Panc1 (cell line): ENCODE data around the gene MED25. TPM values are rescaled to one million over a fixed set of nuclear protein-coding genes. Genes with fewer than 3 reads are reported as not detected.

Source experiments
- ATAC-seq: fragments of 200-7000 bp; cut with Tn5 transposase; 2 replicates; pipeline ENCODE4 v1.9.1; 2020; ENCODE audit warnings: mild to moderate bottlenecking, moderate library complexity
- BruUV-seq: library from RNA; stranded (reverse); fragments of 400-500 nt; replicated peaks from 2 replicates; lab custom pipeline; 2021; lab: Mats Ljungman, UMichigan
- CTCF ChIA-PET: fragments of 300-600 bp; sonication (Branson Sonifier 250); formaldehyde crosslinking; loops from one replicate; lab custom pipeline; 2022; ENCODE audit warnings: antibody characterized with exemption; lab: Charles Lee
- POLR2A ChIA-PET: fragments of 300-600 bp; sonication (Branson Sonifier 250); formaldehyde crosslinking; loops from one replicate; lab custom pipeline; 2022; ENCODE audit warnings: antibody characterized with exemption; lab: Charles Lee
- DNase-seq: peaks from one replicate; pipeline ENCODE4 v3.0.0-alpha.2; 2010; ENCODE audit warnings: low read depth, low spot score
- H3K27ac ChIP-seq: 2 replicates; pipeline ENCODE4 v1.5.1; 2011; ENCODE audit warnings: mild to moderate bottlenecking, low read length, inconsistent platforms
- H3K27me3 ChIP-seq: fragments of 200-500 bp; sonication (Bioruptor generic); 2 replicates; pipeline ENCODE4 v1.6.0; 2014; ENCODE audit warnings: low read length, inconsistent platforms; ENCODE audit not compliant: control insufficient read depth, insufficient read depth
- H3K36me3 ChIP-seq: fragments of 200-500 bp; sonication (Bioruptor generic); 2 replicates; pipeline ENCODE4 v1.5.1; 2014; ENCODE audit warnings: inconsistent platforms, mild to moderate bottlenecking, low read length, moderate library complexity; ENCODE audit not compliant: control insufficient read depth, insufficient read depth
- H3K4me1 ChIP-seq: 2 replicates; pipeline ENCODE4 v1.5.1; 2011; ENCODE audit warnings: inconsistent platforms, mild to moderate bottlenecking, low read length, moderate library complexity; ENCODE audit not compliant: control insufficient read depth, insufficient read depth
- H3K4me3 ChIP-seq, 2 experiments: 2 replicates each; pipeline ENCODE4 v1.5.1; 2011 to 2012; ENCODE audit warnings: low read depth in 2 of 2, low read length in 2 of 2, mild to moderate bottlenecking in 2 of 2, inconsistent platforms in 1 of 2, moderate library complexity in 1 of 2
- H3K9me3 ChIP-seq: fragments of 200-500 bp; sonication (Bioruptor generic); 2 replicates; pipeline ENCODE4 v1.5.1; 2014; ENCODE audit warnings: low read depth, mild to moderate bottlenecking, inconsistent platforms, low read length, moderate library complexity; ENCODE audit not compliant: control insufficient read depth, insufficient read depth
- CTCF ChIP-seq: fragments of 450-650 bp; IDR thresholded peaks from 2 replicates; pipeline ENCODE4 v1.5.1; 2017; ENCODE audit warnings: mild to moderate bottlenecking
- POLR2AphosphoS5 ChIP-seq: IDR thresholded peaks from 2 replicates; pipeline ENCODE4 v1.6.1; 2012; ENCODE audit warnings: mild to moderate bottlenecking, low read depth, low read length, moderate library complexity
- SIN3A ChIP-seq: IDR thresholded peaks from 2 replicates; pipeline ENCODE4 v1.6.1; 2012; ENCODE audit warnings: low read depth, mild to moderate bottlenecking, low read length, moderate library complexity, borderline replicate concordance; ENCODE audit not compliant: insufficient read depth
- TCF7L2 ChIP-seq: IDR thresholded peaks from 2 replicates; pipeline ENCODE4 v1.6.1; 2011; ENCODE audit warnings: mild to moderate bottlenecking, low read depth, low read length, inconsistent platforms
- in situ Hi-C: cut with HindIII; loops from 2 replicates; pipeline ENCODE4 v1.10.0; 2016; ENCODE audit warnings: low sequenced_read_pairs, low pct_unique_long_range_greater_than_20kb
- intact Hi-C: fragments of 100-400 bp; cut with micrococcal nuclease; formaldehyde crosslinking; loops from one replicate; pipeline ENCODE4 v1.10.0; 2022; ENCODE audit not compliant: unreplicated experiment
- total RNA-seq: library from RNA; stranded (reverse); gene quantifications from one replicate; pipeline ENCODE4 v1.2.1, GENCODE V29; 2021; ENCODE audit not compliant: unreplicated experiment
- TF ChIP-seq, protein P1 (sequence below), 2 experiments: IDR thresholded peaks; 2 replicates each; pipeline ENCODE4 v1.6.1; 2011 to 2012; ENCODE audit warnings: low read depth in 2 of 2, control low read depth in 1 of 2, low read length in 1 of 2, mild to moderate bottlenecking in 1 of 2, moderate library complexity in 1 of 2; ENCODE audit not compliant: insufficient read depth in 1 of 2

MED25 gene
- total RNA-seq, 1 experiment from 2014 or later: 52.4 TPM

- TF ChIP-seq, protein P1, sequence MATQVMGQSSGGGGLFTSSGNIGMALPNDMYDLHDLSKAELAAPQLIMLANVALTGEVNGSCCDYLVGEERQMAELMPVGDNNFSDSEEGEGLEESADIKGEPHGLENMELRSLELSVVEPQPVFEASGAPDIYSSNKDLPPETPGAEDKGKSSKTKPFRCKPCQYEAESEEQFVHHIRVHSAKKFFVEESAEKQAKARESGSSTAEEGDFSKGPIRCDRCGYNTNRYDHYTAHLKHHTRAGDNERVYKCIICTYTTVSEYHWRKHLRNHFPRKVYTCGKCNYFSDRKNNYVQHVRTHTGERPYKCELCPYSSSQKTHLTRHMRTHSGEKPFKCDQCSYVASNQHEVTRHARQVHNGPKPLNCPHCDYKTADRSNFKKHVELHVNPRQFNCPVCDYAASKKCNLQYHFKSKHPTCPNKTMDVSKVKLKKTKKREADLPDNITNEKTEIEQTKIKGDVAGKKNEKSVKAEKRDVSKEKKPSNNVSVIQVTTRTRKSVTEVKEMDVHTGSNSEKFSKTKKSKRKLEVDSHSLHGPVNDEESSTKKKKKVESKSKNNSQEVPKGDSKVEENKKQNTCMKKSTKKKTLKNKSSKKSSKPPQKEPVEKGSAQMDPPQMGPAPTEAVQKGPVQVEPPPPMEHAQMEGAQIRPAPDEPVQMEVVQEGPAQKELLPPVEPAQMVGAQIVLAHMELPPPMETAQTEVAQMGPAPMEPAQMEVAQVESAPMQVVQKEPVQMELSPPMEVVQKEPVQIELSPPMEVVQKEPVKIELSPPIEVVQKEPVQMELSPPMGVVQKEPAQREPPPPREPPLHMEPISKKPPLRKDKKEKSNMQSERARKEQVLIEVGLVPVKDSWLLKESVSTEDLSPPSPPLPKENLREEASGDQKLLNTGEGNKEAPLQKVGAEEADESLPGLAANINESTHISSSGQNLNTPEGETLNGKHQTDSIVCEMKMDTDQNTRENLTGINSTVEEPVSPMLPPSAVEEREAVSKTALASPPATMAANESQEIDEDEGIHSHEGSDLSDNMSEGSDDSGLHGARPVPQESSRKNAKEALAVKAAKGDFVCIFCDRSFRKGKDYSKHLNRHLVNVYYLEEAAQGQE (IDR thresholded peaks at IDR 0.05; ENCODE audit: insufficient read depth in 1 of 2, low read depth in 2 of 2, low read length in 1 of 2): no peak
- TF ChIP-seq TCF7L2: no peak
- TF ChIP-seq CTCF: no peak
- TF ChIP-seq POLR2AphosphoS5: no peak
- no peak for TF ChIP-seq SIN3A
- intact Hi-C loops: no loop called here
- POLR2A ChIA-PET: interaction anchor here (0.6 kb wide), 1 partner anchor 38 kb away, joined by 6 read pairs; the partner anchor contains the start of gene FUZ
- CTCF ChIA-PET: interaction anchor here (0.7 kb wide), 1 partner anchor 25 kb away, joined by 3 read pairs; no protein-coding TSS in a partner anchor
- in situ Hi-C loops: no loop called here
- H3K27ac ChIP-seq: no peak overlapping the region
- BruUV-seq: no TSS peak
- no peaks in the 10 kb centered on the region for H3K36me3 ChIP-seq
- H3K27me3 ChIP-seq: no peaks in the 10 kb centered on the region
- H3K9me3 ChIP-seq: no peaks in the 10 kb centered on the region
- no peak for ATAC-seq
- H3K4me1 ChIP-seq: no peaks in the 10 kb centered on the region
- H3K4me3 ChIP-seq: no peak overlapping the region
- no peak for DNase-seq
Measured at GRCh38 chr19:49774969-49775368, 43.1 kb upstream of the MED25 start.

GRCh38 chr19:49775742-49776370 lies 42.2 kb upstream of the MED25 start:
- ChIA-PET POLR2A (no interaction called here), CTCF (no interaction called here)
- Histone ChIP-seq H3K27me3 (no peaks in the 10 kb centered on the region), H3K9me3 (no peaks in the 10 kb centered on the region), H3K36me3 (no peaks in the 10 kb centered on the region), H3K4me3 (no peak overlapping the region), H3K27ac (no peak overlapping the region), H3K4me1 (no peaks in the 10 kb centered on the region)
- in situ Hi-C loops (no loop called here), intact Hi-C loops (no loop called here)
- DNase-seq (no peak), ATAC-seq (no peak)
- BruUV-seq: no TSS peak
- TF ChIP-seq, protein P1 (IDR thresholded peaks at IDR 0.05; ENCODE audit: insufficient read depth in 1 of 2, low read depth in 2 of 2, low read length in 1 of 2): no peak
- TF ChIP-seq CTCF: no peak
- no peak for TF ChIP-seq SIN3A
- no peak for TF ChIP-seq TCF7L2
- TF ChIP-seq POLR2AphosphoS5: no peak
